Neural cell (in vitro differentiated cells): ENCODE measurements around the gene DUOXA1. TPM values are rescaled to one million over a fixed set of nuclear protein-coding genes. Genes with fewer than 3 reads are reported as not detected.

Experiments used
- H2AFZ ChIP-seq: fragments of 200-600, 300-800 bp; sonication (generic), shearing (Covaris generic); 2 replicates; pipeline ENCODE4 v1.6.0; 2014; ENCODE audit warnings: low read depth, mild to moderate bottlenecking, antibody characterized with exemption, low read length, moderate library complexity
- H3F3A ChIP-seq: fragments of 200-600 bp; shearing (Covaris generic); 2 replicates; pipeline ENCODE4 v1.6.1; 2016; ENCODE audit warnings: mild to moderate bottlenecking, moderate library complexity, mixed read lengths, antibody characterized with exemption, low read length; ENCODE audit not compliant: insufficient read depth, poor library complexity, severe bottlenecking
- H3K27ac ChIP-seq: fragments of 200-600, 300-800 bp; sonication (generic), shearing (Covaris generic); 2 replicates; pipeline ENCODE4 v1.5.1; 2014; ENCODE audit warnings: mild to moderate bottlenecking, low read length, moderate library complexity
- H3K27me3 ChIP-seq: fragments of 300-800, 200-600 bp; sonication (generic), shearing (Covaris generic); 2 replicates; pipeline ENCODE4 v1.6.0; 2014; ENCODE audit warnings: mild to moderate bottlenecking, low read depth, low read length, moderate library complexity; ENCODE audit not compliant: insufficient read depth
- H3K36me3 ChIP-seq: fragments of 300-800, 200-600 bp; sonication (generic), shearing (Covaris generic); 2 replicates; pipeline ENCODE4 v1.5.1; 2014; ENCODE audit warnings: mild to moderate bottlenecking, antibody characterized with exemption, low read length, moderate library complexity; ENCODE audit not compliant: insufficient read depth
- H3K4me2 ChIP-seq: fragments of 300-800, 200-600 bp; sonication (generic), shearing (Covaris generic); 2 replicates; pipeline ENCODE4 v1.6.0; 2014; ENCODE audit warnings: mild to moderate bottlenecking, low read length
- H3K4me3 ChIP-seq: fragments of 300-800, 200-600 bp; sonication (generic), shearing (Covaris generic); 2 replicates; pipeline ENCODE4 v1.5.1; 2014; ENCODE audit warnings: mild to moderate bottlenecking, low read length, moderate library complexity
- H3K79me2 ChIP-seq: fragments of 200-600 bp; shearing (Covaris generic); replicated peaks from 2 replicates; pipeline ENCODE4 v1.6.0; 2014; ENCODE audit warnings: mild to moderate bottlenecking, low read length, moderate library complexity; ENCODE audit not compliant: insufficient read depth
- H3K9ac ChIP-seq: fragments of 300-800, 200-600 bp; sonication (generic), shearing (Covaris generic); 2 replicates; pipeline ENCODE4 v1.6.1; 2016; ENCODE audit warnings: mild to moderate bottlenecking, low read length, mixed read lengths
- H3K9me2 ChIP-seq: fragments of 200-600 bp; shearing (Covaris generic); 2 replicates; pipeline ENCODE4 v1.6.1; 2016; ENCODE audit warnings: mild to moderate bottlenecking, low read length, mixed read lengths; ENCODE audit not compliant: insufficient read depth
- H3K9me3 ChIP-seq: fragments of 200-600, 300-800 bp; sonication (generic), shearing (Covaris generic); 2 replicates; pipeline ENCODE4 v1.6.1; 2016; ENCODE audit warnings: mild to moderate bottlenecking, mixed run types, low read length, moderate library complexity, mixed read lengths
- H4K20me1 ChIP-seq: fragments of 200-600 bp; shearing (Covaris generic); 2 replicates; pipeline ENCODE4 v1.6.1; 2016; ENCODE audit warnings: mild to moderate bottlenecking, mixed run types; ENCODE audit not compliant: insufficient read depth
- EP300 ChIP-seq: fragments of 450-650 bp; conservative IDR thresholded peaks from 2 replicates; pipeline ENCODE4 v1.6.1; 2014; ENCODE audit warnings: antibody characterized with exemption, mild to moderate bottlenecking, moderate library complexity; ENCODE audit not compliant: poor library complexity, severe bottlenecking
- EZH2 ChIP-seq: fragments of 200-600, 300-800 bp; shearing (Covaris generic), sonication (generic); IDR thresholded peaks from 2 replicates; pipeline ENCODE4 v1.6.1; 2014; ENCODE audit warnings: antibody characterized with exemption, low read length, borderline replicate concordance, mild to moderate bottlenecking; ENCODE audit not compliant: insufficient read depth, poor library complexity, severe bottlenecking
- MXI1 ChIP-seq: fragments of 450-650 bp; conservative IDR thresholded peaks from 2 replicates; pipeline ENCODE4 v1.6.1; 2014; ENCODE audit warnings: antibody characterized with exemption, mild to moderate bottlenecking; ENCODE audit not compliant: poor library complexity, severe bottlenecking
- POLR2AphosphoS5 ChIP-seq: IDR thresholded peaks from 2 replicates; pipeline ENCODE4 v1.6.1; 2012
- RAD21 ChIP-seq: fragments of 450-650 bp; conservative IDR thresholded peaks from 2 replicates; pipeline ENCODE4 v1.6.1; 2014; ENCODE audit warnings: antibody characterized with exemption, mild to moderate bottlenecking, moderate library complexity
- REST ChIP-seq: IDR thresholded peaks from 2 replicates; pipeline ENCODE4 v1.6.1; 2012; ENCODE audit warnings: borderline replicate concordance
- SMC3 ChIP-seq: fragments of 450-650 bp; conservative IDR thresholded peaks from 2 replicates; pipeline ENCODE4 v1.6.1; 2014; ENCODE audit warnings: antibody characterized with exemption, mild to moderate bottlenecking, moderate library complexity; ENCODE audit not compliant: poor library complexity
- TAF1 ChIP-seq: IDR thresholded peaks from 2 replicates; pipeline ENCODE4 v1.6.1; 2012; ENCODE audit warnings: low read depth
- polyA plus RNA-seq: library from polyadenylated mRNA; depleted of rRNA; stranded (reverse); fragments of >200 nt; gene quantifications from 2 replicates; pipeline ENCODE4 v1.2.3, GENCODE V29; 2014
- TF ChIP-seq, protein P1 (sequence below): fragments of 450-650 bp; IDR thresholded peaks from 2 replicates; pipeline ENCODE4 v1.5.1; 2014; ENCODE audit warnings: antibody characterized with exemption, mild to moderate bottlenecking, moderate library complexity; ENCODE audit not compliant: poor library complexity, severe bottlenecking

Gene DUOXA1
- polyA plus RNA-seq, 1 donor from 2014 or later, result not detected

DNA sequence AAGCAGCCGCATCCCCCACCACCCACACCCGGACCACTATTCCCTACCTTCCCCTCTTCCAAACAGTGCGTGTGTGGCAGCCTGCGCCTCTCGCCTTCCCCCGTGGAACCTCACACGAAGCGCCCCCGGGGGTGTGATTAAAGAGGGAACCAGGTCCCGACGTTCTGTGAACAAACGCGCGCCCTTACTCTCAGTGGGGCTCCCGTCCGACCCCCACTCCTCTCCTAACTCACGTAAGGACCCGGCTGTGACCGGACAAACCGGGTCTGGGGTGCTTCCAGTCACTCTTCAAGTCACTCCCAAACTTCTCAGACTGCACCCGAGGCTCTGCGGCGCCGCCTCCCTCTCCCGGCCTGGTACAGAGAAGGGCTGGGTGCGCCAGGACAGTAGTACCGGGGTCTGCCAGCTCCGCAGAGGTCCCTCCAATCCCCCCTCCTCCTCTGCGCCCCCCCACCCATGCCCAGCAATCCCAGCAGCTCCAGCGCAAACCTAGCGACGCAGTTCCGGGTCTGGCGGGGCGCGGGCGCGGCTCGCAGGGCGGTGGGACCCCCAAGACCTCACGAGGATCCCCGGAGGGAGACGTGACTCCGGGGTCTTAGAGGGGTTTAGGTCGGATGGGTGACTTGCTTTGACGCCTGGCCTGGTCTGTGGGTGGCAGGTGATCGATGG is 574 bp downstream of the DUOXA1 start:
- Histone ChIP-seq H3K4me2 (no peak overlapping the region), H2AFZ (no peak overlapping the region), H4K20me1 (no peaks in the 10 kb centered on the region)

GRCh38 chr15:45126535-45127158 is 3.0 kb downstream of the DUOXA1 start:
- Histone ChIP-seq H3K9me3 (no peaks in the 10 kb centered on the region), H3F3A (no peaks in the 10 kb centered on the region), H3K9me2 (no peaks in the 10 kb centered on the region), H3K4me3 (no peak overlapping the region), H3K9ac (no peak overlapping the region), H2AFZ (no peak overlapping the region), H3K79me2 (no peaks in the 10 kb centered on the region), H3K36me3 (no peaks in the 10 kb centered on the region), H3K4me2 (no peak overlapping the region), H4K20me1 (no peaks in the 10 kb centered on the region), H3K27me3 (peaks cover 88% of the 10 kb centered on the region), H3K27ac (no peak overlapping the region)
- no peak for TF ChIP-seq MXI1

More for the DNA sequence above, 574 bp downstream of the DUOXA1 start:
- no peak for TF ChIP-seq EZH2
- TF ChIP-seq SMC3, result no peak
- TF ChIP-seq EP300, result no peak
- TF ChIP-seq POLR2AphosphoS5, result no peak
- no peak for TF ChIP-seq TAF1
- no peak for TF ChIP-seq REST
- no peak for TF ChIP-seq MXI1
- TF ChIP-seq, protein P1, sequence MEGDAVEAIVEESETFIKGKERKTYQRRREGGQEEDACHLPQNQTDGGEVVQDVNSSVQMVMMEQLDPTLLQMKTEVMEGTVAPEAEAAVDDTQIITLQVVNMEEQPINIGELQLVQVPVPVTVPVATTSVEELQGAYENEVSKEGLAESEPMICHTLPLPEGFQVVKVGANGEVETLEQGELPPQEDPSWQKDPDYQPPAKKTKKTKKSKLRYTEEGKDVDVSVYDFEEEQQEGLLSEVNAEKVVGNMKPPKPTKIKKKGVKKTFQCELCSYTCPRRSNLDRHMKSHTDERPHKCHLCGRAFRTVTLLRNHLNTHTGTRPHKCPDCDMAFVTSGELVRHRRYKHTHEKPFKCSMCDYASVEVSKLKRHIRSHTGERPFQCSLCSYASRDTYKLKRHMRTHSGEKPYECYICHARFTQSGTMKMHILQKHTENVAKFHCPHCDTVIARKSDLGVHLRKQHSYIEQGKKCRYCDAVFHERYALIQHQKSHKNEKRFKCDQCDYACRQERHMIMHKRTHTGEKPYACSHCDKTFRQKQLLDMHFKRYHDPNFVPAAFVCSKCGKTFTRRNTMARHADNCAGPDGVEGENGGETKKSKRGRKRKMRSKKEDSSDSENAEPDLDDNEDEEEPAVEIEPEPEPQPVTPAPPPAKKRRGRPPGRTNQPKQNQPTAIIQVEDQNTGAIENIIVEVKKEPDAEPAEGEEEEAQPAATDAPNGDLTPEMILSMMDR, result no peak
- no peak for TF ChIP-seq RAD21
- no peaks in the 10 kb centered on the region for H3K9me3 ChIP-seq
- H3K27me3 ChIP-seq, result peaks cover 97% of the 10 kb centered on the region
- H3K36me3 ChIP-seq, result no peaks in the 10 kb centered on the region
- H3K4me3 ChIP-seq, result peak overlapping the region; percentile 18
- no peak overlapping the region for H3K9ac ChIP-seq
- H3K79me2 ChIP-seq, result no peaks in the 10 kb centered on the region
- no peaks in the 10 kb centered on the region for H3K9me2 ChIP-seq
- no peaks in the 10 kb centered on the region for H3F3A ChIP-seq
- H3K27ac ChIP-seq, result no peak overlapping the region
